HG03159 (cell line): ENCODE data around the gene ITPRIPL2.

Source experiments
- ATAC-seq: cut with Tn5 transposase; IDR thresholded peaks from one replicate; pipeline ENCODE4 v1.9.1; 2021; ENCODE audit warnings: mild to moderate bottlenecking, moderate library complexity; ENCODE audit not compliant: unreplicated experiment

The ITPRIPL2 gene

GRCh38 chr16:19139436-19140091 is 25.8 kb downstream of the ITPRIPL2 start:
- ATAC-seq = no peak

GRCh38 chr16:19140396-19140795 is 26.6 kb downstream of the ITPRIPL2 start:
- ATAC-seq = no peak

DNA sequence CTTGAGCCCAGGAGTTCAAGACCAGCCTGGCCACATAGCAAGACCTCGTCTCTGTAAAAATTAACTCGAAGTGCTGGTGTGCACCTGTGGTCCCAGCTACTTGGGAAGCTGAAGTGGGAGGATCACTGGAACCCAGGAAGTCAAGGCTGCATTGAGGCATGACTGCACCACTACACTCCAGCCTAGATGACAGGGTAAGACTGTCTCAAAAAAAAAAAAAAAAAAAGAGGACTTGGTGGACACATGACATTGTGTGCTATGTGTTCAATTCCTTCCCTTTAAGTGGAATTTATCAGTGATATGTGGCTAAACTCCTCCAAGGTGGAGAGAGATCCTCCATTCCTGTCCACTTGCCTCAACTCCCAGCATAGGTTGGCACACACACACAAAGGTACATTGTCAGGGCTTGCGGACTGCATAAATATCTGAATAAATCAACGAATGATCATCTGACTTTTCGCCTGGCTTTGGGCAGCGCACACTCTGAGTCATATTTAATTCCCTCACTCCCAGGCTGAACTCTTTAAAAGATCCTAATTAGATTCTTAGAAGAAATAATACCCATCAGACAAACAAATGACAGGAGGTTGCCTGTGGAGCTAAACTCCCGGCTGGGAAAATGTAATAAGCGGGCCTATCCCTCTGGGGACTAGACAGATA is 29.3 kb downstream of the ITPRIPL2 start:
- ATAC-seq = no peak

DNA sequence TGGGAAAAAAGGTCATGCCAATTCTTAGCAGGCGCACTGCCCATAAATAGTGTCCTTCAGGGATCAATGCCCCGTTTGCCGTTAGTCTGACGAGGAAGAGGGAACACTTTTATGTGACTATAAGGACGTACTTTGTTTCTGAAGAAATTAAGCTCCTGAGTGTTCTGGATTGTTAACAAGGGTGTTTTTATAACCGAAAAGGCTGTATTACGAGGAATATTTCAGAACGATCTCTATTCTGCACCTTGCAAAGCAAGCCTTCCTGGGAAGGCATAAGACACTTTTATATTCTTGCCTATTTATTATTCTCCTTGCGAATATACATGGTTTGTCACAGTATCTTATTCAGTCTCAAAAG is 29.8 kb downstream of the ITPRIPL2 start:
- no peak for ATAC-seq

- ATAC-seq = no peak
Measured at GRCh38 chr16:19145010-19145409, 31.2 kb downstream of the ITPRIPL2 start.

- no peak for ATAC-seq
Measured at GRCh38 chr16:19147126-19147525, 33.4 kb downstream of the ITPRIPL2 start.

DNA sequence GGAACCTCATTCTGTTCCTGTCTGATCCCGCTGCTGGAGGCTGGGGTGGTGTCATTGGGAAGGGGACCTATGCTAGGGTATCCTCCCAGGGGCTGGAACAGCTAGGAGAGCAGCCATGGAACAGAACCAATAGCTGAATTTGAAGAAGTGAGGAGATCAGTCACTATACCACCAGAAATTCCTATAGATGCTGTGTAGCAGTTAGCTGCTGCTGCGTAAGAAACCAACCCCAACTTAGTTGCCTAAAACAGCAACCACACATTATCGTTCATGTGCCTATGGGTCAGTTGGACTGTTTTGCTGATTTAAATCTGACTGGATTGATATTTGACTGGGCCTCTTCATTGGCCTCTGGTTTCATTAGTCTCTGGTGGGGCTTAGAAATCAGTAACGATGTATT is 33.9 kb downstream of the ITPRIPL2 start:
- no peak for ATAC-seq

- ATAC-seq = no peak
Measured at GRCh38 chr16:19148189-19148588, 34.4 kb downstream of the ITPRIPL2 start.

- ATAC-seq = no peak
Measured at GRCh38 chr16:19151310-19151709, 37.5 kb downstream of the ITPRIPL2 start.

DNA sequence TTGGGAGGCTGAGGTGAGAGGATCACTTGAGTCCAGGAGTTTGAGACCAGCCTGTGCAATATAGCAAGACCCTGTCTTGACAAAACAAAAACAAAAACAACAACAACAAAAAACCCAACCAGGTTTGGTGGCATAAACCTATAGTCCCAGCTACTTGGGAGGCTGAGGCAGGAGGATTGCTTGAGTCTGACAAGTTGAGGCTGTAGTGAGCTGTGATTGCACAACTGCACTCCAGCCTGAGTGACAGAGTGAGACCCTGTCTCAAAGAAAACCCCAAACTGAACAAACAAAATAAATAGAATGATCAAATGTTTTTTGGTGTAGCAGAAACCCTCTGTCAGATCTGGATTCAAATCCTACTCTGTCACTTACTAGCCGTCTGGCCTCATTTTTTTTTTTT is 38.3 kb downstream of the ITPRIPL2 start:
- no peak for ATAC-seq

DNA sequence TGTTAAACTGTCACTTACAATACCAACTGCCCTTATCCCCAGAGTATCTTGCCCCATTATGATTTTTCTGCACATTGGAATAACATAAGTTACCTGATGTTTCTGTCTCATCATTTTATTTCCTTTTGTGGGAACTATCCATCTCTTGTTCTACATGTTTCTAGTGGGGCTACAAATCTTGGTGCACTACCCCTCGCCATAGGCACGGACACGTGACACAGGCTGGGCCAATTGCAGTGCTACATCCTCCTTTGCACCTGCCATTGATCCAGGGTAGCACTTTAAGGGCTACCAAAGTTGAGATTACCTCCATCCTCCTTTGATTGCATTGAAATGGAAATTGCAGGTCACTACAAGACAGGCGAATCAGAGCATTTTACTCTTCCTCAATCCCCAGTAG is 40.1 kb downstream of the ITPRIPL2 start:
- no peak for ATAC-seq

DNA sequence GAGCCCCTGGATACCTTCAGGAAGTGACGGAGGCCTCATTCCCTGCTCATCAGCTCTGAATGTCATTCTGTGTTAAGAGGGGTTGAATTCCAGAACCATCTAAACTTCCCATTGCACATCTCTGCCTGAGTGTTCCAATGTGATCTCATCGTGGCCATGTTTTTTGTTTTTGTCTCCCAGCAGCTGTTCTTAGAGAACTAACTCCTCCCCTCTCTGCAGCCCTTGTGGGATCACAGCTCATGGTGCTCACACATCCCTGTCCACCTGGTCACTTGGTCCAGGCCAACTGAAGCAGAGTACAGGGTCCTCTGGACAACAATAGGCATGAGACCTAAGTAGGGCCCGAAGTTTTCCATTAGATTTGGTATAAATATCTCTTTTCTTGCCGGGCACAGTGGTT is 48.3 kb downstream of the ITPRIPL2 start:
- no peak for ATAC-seq

- no peak for ATAC-seq
Measured at GRCh38 chr16:19163215-19163614, 49.5 kb downstream of the ITPRIPL2 start.

GRCh38 chr16:19164285-19164684 is 50.5 kb downstream of the ITPRIPL2 start:
- ATAC-seq = no peak

GRCh38 chr16:19165101-19165500 is 51.3 kb downstream of the ITPRIPL2 start:
- no peak for ATAC-seq

DNA sequence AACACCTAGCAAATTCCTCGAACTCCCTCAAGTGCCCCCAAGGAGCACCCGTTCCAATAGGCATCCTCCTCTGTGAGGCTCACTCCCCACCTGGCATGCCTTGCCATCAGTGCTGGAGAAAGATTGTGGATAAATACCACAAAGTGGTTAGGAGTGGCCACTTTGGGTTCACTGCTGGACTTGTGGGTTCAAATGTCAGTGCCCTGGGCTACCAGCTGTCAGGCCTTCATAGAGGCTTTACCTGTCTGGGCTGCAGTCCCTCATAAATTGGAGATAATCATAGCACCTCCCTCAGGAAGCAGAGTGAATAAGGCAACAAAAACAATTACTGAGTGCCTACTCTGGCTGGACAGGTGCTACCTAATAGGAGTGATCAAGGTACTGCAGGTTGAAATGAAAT is 52.7 kb downstream of the ITPRIPL2 start:
- ATAC-seq = no peak

DNA sequence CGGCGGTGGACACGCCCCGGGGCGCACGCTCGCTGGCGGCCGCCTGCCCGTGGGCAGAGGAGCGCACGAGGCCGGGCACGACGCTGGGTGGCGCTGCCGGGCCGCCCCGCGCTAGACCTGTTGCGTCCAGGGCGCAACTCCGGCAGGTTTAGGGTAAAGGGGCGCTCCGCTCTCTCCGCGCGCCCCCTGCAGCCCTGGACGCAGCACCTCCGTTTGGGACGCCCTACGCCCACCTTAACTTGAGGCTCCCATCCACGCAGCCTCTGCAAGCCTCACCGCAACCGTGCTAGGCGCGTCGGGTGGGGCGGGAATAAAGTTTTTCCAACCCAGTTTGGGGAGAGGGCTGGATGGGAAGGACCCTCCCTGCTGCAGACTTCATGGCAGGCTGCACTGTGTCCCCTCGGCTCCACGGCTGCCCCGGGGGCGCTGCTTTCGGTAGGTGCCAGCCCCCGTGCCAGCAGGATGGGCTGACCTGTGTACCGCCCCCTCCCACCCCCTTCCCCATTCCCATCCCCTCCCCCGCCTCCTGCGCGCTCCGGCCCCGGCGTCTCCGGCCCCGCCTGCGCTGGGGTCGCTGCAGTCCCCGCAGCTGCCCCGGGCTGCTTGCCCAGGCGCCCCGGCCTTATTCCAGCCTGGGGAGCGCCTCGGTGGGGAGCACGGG is 54.1 kb downstream of the ITPRIPL2 start, which contains the start of gene SYT17:
Gene SYT17 (plus strand): TSS at position 531 of the 661 bp plus-strand sequence. CDS start 407 bp downstream, outside the sequence.
- peak; percentile 72 for ATAC-seq

DNA sequence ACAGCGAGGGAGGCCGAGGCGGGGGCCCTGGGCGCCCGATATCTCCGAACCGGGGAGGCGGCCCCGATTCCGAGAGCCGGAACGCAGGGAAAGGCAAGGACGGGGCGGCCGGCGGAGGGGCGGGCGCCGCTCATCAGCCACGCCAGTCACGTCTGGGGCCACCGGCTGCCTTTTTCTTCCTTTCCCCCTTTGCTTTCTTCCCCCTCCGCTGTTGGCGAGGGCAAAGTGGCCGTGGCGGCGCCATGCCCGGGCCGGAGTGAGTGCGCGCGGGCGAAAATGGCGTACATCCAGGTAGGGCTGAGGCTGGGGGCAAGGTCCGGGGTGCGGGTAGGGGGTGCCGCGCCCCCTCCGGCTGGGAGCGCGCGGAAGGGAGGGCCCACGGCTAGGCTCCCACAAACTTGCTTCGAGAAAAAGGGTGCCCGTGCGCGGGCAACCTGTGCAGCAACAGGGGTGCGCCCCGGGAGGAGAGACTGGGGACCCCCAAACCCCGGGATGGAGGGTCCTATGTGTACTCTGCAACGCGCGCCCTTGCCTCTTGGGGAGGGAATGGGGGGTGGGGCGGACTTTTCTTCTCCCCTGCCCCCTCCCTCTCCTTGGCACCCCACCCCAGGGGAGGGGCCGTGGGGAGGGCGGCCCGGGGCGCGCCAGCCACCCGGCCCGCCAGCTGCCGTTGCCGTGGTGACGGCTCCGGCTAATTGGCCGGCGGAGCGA is 54.8 kb downstream of the ITPRIPL2 start:
- no peak for ATAC-seq

DNA sequence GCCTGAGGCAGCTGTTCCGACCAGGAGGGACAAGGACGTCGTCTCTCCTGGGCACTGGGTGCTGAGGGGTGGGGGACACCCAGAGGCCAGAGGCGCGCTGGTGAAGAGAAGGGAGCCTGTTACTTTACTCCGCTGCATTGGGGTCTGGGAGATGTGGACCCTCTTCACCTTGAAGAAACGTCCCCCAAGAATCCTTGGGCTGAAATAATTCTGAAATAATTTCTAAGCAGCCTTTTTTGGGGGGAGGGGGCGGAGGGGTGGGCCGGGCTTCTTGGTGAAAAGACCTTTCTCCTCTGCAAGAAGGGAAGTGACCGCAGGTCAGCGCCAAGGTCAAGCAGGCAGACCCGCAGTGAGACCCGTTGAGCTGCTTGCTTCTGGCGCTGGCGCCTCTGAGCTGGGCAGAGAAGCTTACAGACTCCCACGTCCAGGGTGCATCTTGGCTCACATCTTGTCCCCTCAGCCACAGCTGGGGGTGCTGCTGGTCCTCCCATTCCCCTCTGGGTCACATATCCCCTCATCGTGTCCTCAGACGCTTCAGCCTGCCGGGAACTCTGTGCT is 55.4 kb downstream of the ITPRIPL2 start:
- ATAC-seq = no peak

DNA sequence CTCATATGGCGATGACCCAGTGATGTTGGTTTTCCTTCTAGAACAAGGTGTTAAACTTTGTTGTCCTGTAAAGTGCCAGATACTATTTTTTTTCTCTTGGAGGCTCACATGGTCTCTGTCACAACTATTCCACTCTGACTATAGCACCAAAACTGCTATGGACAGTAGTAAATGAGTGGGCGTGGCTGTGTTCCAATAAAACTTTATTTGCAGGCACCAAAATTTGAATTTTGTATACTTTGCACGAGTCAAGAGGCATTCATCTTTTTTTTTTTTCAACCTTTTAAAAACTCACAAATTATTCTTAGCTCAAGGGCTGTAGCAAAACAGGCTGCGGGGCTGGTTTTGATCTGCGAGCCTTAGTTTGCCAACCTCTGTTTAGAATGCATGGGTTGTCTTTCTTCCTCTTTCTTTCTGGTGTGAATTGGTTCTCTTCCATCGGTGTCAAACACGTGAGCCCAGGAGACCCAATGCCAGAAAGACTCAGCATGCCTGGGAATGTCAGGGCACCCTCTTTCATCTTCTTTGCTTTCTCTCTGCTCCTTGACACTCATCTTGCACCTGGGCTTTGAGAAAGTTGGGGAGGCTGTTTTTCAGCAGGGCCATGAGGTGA is 56.4 kb downstream of the ITPRIPL2 start:
- no peak for ATAC-seq
